Erythroblast (primary cell): Measurements from ENCODE around the gene KCTD16.

ENCODE experiments used
- DNase-seq, 2 experiments: peaks; one replicate each; lab custom pipeline; 2025; lab: John Stamatoyannopoulos, UW
- GATA1 ChIP-seq: IDR thresholded peaks from 2 replicates; pipeline ENCODE4 v1.6.1; 2011; ENCODE audit warnings: low read depth, mild to moderate bottlenecking, control low read depth, low read length, moderate library complexity
- POLR2A ChIP-seq: IDR thresholded peaks from 2 replicates; pipeline ENCODE4 v1.6.1; 2011; ENCODE audit warnings: mild to moderate bottlenecking, low read length

The KCTD16 gene

DNA sequence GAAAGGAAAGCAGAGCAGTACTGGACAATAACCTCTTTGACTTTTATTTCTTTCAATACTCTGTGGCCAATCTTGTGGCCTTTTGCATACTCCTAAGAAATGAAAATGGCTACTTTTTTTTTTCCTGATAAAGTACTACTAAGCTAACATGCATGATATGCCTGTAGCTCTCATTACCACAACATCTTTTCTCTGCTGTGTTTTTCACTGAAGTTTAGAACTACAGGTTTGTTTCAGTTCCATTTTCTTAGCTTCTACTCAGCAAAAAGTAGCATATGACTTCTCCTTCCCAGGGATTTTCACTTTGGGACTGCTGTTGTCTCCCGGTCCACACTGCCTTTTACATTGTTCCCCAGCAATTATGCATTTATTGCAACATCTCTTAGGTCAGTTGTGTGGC is 204.0 kb downstream of the KCTD16 start:
- DNase-seq, result no peak
- TF ChIP-seq POLR2A (no peak), GATA1 (no peak)

DNA sequence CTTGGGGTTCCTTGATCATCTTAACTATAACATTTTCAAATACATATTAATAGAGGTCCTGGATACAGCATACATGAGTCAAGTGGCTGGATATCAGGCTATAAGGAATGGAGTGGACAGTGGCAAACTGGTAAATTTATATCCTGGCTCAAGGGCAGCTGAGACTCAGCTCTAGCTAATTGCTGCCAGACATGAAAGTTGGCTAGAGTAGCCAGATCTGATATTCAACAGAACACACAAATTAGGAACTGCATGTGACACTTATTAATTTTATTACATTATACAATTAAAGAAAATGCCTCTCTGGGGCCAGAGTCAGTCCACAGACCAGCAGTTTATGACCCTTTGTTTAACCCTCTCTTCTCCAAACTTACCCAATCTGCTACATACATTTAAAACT is 206.5 kb downstream of the KCTD16 start:
- TF ChIP-seq POLR2A, result no peak
- TF ChIP-seq GATA1, result no peak
- no peak for DNase-seq

DNA sequence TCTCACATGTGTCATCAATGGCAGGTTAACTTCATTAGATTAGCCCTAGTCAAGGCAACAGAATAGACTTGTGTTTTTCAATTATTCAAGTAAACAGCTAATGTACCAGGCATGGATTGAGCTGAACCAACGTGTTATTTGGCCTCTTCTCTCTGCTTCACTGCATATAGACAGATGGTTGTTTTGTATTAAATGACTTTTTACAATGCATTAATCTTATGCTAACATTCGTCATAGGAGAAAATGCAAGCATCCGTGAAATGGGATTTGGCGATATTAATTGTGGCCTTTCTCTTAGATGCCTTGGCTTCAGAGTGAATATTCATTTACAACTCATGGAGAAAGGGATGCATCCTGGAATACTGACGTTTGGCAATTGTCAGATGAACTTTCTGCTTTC is 208.0 kb downstream of the KCTD16 start:
- no peak for DNase-seq
- TF ChIP-seq POLR2A (no peak), GATA1 (no peak)

DNA sequence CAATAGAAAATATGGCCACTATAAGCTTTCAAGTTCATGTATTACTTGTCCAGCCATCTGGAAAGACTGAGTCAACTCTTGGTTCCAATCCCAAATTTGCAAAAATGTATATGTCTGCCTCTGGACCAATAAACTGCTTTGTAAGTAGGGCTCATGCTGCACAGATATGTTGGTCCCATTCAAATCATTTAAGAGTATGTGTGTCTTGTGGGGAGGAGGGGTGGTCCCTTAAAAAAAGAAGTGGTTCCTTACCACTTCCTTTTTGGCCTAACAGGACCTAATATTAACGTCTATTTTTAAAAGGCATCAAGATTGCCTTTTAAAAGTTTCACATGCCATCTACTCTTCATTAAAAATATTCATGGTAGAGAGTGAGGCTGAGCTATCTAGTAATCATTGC is 214.9 kb downstream of the KCTD16 start:
- DNase-seq, result no peak
- TF ChIP-seq POLR2A (no peak), GATA1 (no peak)

DNA sequence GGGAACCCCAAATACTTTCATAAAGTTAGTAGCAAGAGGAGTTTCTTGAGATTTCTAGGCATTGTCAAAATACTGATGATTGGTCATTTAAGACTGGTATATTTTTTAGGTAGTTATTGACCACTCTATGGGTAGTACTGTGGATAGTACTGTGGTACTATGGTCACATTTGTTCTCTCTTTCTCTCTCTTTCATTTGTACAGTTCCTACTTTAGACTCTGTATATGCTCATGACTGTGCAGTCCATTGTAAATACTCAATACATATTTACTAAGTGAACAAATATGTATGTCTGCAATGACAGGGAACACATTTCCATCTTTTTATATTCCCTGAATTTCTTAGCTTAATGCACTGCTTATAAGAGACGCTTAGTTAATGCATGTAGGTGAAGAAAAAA is 215.6 kb downstream of the KCTD16 start:
- TF ChIP-seq POLR2A, result no peak
- no peak for TF ChIP-seq GATA1
- DNase-seq, result no peak

DNA sequence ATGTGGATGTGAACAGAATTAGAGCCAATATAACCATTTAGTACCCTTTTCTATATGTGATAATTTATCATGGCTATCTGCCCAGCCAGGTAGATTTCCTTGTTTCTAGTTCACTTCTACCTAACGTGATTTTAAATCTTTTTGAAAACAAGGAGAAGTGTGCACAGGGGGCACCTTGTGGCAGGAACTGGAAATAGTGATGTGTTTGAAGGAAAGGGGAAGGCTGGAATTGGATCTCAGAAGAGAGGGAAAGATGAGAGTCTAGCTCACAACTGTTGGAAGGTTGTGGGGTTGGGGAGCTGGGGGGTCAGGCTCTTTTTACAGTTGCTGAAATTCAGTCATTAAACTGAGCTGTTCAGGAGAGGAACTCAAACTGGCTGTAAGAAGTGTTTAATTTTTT is 219.5 kb downstream of the KCTD16 start:
- DNase-seq, result no peak
- TF ChIP-seq POLR2A (no peak), GATA1 (no peak)

DNA sequence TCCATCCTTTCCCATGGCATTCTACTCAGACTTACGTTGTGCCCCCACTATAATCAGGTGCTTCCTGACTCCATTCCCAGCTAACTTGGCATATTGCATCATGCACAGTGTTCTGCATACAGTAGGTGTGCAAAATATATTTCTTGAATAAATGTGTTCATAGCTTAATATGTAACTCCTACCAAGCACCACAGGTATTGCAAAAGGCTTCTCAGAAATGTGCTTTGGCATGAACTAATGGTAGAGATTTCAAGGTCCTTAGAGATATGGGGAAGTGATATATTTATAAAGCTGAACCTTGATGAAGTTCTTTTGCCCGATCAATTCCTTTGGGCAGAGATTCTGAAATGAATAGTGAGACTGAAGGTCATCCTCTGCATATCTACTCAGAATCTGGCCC is 220.4 kb downstream of the KCTD16 start:
- DNase-seq, result no peak
- TF ChIP-seq GATA1 (no peak), POLR2A (no peak)

DNA sequence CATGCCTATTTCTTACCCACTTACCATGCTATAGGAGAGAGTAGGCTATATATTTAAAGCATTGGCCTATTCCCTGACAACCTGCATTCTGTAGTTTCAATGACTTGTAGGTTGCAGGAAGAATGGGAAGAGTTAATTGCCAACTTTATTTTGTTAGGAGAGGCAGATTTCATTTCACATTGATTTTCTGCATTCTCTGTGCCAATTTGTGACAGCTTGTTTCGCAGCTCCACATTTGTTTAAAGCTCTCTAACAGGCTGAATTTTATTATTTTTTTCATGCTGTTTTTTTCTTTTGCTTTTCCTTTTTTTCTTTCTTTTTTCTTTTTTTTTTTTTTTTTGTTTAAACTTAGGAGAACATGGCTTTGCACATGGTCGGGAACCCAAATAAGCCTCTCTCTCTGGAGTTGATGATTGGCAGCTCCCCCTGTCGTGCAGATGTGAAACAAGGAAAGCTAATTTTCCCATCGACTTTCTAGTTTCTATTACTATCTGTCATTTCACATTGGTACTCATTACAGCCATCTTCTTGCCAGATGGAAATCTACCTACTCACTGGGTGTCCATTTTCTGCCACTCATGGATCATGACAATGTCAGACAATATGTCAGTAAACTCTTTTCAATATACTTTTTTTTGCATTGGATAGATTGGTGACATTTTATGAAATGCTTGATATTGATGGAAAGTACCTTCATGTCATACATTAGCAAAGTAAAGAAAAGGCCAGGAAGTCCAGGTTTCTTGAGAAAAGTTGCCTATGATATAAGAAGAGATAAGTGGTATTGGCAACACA is 223.2 kb downstream of the KCTD16 start:
- TF ChIP-seq GATA1 (no peak), POLR2A (no peak)
- no peak for DNase-seq

DNA sequence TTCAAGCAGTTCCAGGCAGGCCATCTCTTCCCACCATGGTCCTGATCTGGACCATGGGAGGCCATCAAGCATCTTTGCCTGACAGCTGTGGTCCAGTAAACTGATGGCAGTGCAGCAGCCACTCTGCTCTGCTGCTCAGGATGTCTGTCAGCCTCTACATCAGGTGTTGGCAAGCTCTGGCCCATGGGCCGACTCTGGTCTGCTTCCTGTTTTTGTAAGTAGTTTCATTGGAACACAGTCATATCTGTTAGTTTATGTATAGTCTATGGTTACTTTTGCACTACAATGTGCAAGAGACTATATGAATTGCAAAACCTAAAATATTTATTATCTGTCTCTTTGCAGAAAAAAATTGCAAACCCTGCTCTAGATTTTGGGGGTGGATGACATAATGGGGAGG is 225.0 kb downstream of the KCTD16 start:
- no peak for DNase-seq
- TF ChIP-seq POLR2A (no peak), GATA1 (no peak)

DNA sequence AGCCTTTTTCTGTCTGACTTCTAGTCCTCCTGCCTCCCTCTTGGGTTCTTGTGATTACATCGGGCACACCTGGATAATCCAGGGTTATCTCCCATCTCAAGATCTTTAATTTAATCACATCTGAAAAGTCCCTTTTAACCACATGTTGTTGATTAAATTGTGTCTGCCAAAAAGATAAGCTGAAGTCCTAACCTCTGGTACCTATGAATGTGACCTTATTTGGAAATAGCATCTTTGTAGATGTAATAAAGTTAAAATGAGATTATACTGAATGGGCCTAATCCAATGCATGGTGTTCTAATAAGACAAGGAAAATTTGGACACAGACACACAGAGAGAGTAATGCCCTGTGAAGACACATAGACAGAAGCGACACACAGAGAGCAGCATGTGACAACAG is 232.4 kb downstream of the KCTD16 start:
- TF ChIP-seq POLR2A (no peak), GATA1 (no peak)
- no peak for DNase-seq

DNA sequence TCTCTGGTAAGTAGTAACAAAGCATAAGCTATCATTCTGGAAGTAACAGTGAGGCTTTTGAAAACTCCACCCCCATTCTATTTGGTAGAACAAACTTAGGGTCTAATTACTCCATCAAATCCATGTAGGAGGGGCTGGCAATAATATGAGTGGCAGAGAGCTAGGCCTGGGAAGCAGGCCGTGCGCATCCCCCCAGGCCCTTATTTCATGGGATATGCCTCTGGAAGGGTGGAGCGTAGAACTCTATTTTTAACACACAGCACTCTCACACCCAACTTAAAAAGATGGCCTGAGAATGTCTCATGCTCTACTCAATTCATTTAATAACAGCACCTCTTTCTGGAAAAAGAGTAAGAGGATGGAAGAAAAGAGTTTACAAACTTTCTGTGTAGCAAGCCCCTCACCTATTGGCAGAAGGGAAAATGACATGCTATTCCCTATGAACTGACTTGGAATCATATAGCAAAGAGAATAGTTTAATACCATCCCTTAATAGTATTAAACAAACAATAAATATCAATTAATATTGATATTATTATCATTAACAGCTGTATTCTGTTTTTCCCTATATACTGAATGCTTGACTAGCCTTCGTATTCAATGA is 233.2 kb downstream of the KCTD16 start:
- TF ChIP-seq POLR2A (no peak), GATA1 (no peak)
- no peak for DNase-seq

DNA sequence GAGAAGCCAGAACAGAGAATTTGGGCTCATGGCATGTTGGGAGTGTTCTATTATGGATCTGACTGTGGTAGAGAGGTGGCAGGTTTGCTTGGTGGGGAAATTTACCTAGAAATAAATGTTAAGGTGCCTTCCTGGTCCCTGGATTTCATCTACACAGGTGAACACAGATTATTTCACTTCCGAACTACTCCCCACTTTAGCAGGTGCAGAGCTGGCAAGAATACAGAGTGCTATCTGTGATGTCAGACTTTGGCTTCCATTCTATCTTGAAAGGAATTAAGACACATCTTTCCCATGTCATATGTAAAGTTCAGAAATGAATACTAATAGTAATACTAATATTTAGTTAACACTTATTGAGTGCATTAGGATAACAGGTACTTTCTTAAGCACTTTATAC is 234.0 kb downstream of the KCTD16 start:
- DNase-seq, result no peak
- TF ChIP-seq POLR2A (no peak), GATA1 (no peak)

DNA sequence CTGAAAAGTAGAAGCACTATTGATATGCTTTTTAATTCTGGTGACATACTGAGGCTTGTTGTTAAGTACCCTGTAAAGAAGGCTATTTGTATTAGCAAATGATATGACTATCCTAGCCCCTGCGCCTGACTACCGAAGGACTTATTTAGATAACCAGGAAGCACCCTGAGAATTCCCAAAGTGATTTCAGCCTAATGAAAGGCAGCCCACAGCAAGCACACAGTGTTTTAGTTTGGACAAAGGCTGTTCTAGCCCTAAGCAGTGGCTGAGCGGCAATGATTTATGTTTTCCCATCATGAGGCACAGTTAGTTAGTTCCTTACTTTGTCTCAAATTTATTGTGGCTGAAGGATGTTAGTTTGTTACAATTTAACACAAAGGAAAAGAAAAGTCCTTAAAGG is 235.3 kb downstream of the KCTD16 start:
- no peak for DNase-seq

DNA sequence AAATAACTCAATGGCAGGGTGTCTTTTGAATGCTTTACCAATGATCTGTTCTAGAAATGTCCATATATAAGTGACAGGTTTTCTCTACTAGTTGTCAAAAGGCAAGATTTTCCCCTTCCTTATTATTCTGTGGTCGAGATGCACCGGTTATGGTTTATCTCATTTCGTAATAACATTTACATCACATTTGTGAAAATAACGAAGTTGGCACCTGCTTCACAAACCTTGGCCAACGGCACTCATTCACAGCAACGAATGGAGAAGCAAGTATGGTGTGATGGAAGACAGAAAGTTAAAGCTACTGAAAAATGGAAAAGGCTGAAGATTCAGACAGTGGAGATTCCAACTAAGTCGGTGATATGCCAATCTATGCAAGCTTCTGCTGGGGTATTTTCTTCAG is 235.8 kb downstream of the KCTD16 start:
- TF ChIP-seq GATA1, result no peak
- no peak for TF ChIP-seq POLR2A
- no peak for DNase-seq

More for the DNA sequence above, 235.3 kb downstream of the KCTD16 start:
- TF ChIP-seq GATA1 (no peak), POLR2A (no peak)
